ENCODE results near the gene CDH15.
"Not testable (repeated sequence)": the region's sequence is repeated elsewhere in the genome, so short reads cannot be mapped to it uniquely, and the experiment has no call there.

The CDH15 gene

DNA sequence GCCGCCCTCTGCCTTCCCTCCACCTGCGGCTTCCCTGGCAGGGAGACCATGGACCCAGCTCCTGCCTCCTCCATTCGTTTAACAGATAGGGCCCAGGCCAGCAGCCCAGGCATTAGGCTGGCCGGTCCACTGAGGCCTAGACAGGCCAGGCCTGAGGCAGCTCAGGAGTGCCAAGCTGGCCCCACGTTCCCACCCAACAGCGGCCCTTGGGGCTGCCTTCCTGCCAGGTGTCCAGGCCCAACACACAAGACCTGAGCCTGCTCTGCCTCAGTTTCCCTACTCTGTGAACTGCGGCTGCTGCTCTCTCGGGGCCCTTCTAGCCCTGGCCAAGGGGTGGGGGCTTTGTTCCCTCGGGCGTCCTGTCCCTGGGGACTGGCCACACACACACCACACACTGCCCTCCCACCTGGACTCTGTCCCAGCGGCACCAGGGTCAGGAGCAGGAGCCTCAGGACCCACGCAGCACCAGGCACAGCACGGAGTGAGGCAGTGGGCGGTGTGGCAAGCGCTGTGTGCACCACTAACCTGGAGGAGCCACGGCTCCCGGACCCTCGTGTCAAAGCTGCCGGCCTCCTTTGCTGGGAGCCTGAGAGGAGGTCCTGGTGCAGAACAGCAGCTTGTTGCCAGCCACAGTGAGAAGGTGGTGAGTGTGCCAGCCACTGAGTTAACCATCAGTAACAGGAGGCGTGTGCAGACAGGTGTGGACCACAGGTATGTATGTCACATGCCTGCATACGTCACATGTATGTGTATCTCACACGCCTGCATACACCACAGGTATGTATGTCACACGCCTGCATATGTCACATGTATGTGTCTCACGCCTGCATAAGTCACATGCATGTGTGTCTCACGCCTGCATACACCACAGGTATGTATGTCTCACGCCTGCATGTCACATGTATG is 14.6 kb upstream of the CDH15 start:
- DNase-seq, result no peak

DNA sequence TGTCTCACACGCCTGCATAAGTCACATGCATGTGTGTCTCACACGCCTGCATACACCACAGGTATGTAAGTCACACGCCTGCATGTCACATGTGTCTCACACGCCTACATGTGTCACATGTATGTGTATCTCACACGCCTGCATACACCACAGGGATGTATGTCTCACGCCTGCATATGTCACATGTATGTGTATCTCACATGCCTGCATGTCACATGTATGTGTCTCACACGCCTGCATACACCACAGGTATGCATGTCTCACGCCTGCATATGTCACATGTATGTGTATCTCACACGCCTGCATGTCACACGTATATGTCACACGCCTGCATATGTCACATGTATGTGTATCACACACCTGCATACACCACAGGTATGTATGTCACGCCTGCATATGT is 13.8 kb upstream of the CDH15 start:
- DNase-seq, result no peak

- DNase-seq, result peak; percentile 25
Measured at GRCh38 chr16:89159066-89159849, 12.3 kb upstream of the CDH15 start.

GRCh38 chr16:89159850-89160354 is 11.6 kb upstream of the CDH15 start:
- no peak for DNase-seq

DNA sequence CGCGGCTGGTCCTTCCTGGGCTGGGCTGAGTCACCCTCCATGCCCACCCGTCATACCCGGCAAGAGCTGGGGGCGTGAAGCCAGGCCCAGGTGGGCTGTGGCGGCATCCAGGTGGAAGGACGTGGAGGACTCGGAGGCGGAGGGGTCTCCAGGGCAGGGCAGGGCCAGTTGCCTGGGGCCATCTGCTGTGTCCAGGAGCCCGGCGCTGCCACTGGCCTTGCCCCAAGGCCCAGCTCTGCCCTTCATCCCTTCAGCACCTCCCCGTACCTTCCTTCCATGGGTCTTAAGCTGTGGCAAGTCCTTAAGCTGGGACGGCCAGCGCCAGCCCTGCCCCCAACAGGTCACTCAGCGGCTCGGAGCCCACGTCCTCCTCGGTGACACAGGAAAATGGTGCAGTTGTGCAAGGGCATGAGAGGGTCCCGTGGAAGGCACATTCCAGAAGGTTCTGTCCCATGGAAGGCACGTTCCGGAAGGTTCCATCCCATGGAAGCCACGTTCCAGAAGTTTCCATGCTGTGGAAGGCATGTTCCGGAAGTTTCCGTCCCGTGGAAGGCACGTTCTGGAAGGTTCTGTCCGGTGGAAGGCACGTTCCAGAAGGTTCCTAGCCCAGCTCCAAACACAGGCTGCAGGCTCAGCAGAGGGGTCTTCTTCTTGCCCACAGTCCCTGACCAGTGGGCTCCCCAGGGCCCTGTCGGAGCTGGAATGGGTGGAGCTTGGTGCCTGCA is 10.4 kb upstream of the CDH15 start:
- DNase-seq, result no peak

GRCh38 chr16:89161763-89162713 is 9.5 kb upstream of the CDH15 start:
- DNase-seq, result no peak

DNA sequence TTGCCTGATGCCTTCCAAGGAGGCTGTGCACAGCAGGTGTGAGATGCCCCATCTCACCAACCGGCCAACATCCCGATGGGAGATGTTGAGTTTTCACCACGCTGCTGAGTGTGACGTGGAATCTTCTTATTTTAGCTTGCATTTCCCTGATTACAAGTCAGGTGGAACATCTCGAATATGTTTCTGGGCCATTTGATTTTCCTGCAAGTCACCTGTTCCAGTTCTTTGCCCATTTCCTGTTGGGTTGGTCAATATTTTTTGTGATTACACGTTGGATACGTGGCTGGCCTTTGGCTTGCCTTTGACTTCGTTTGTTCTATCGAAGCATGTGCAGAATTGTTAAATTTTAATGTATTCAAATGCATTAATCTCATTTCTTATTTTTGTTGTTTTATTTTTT is 8.3 kb upstream of the CDH15 start:
- no peak for DNase-seq

DNA sequence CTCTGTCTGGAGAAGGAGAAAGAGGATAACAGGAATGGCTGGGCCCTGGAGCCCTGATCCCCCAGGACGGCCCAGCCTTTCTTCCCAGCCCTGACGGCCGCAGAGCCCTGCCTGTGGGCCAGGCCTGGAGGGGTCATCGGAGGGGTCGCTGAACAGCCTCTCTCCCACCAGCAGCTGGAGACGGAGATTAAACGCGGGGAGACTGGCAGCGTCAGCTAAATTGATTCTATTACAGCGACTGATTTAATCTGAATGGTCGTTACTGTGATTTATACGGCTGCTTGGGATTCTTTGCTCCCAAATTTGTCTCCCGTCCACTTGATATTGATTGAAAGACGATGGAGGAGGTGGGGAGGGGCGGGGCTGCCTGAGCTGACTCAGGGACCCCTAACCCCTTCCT is 7.1 kb upstream of the CDH15 start:
- DNase-seq, result no peak

- no peak for DNase-seq
Measured at GRCh38 chr16:89164847-89165680, 6.5 kb upstream of the CDH15 start.

- not testable (repeated sequence) for DNase-seq
Measured at GRCh38 chr16:89165681-89165979, 5.9 kb upstream of the CDH15 start.

GRCh38 chr16:89166696-89167424 is 4.7 kb upstream of the CDH15 start:
- DNase-seq, result no peak

DNA sequence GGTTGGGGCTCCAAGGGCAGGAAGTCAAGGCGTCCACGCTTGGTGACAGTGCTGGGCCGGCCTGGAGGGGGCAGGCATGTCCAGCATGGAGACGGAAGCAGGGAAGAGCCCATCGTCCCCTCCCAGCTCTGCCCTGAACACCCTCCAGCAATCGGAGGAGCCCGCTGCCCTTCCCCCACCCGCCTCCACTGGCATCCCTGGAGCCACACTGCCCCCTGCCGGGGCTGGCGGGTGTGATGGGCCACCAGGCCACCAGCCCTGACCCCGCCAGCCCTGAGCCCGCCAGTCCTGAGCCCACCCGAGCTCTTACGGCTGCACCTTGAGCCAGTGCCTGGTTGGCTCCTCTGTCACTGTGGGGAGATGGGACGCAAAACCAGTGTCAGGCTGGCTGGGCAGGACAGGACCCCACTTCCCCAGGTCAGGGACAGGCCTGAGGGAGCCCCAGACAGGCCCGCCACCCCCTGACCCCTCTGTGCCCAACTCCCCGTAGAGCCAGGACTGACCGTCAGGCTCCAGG is 4.1 kb upstream of the CDH15 start:
- DNase-seq, result peak; percentile 89

DNA sequence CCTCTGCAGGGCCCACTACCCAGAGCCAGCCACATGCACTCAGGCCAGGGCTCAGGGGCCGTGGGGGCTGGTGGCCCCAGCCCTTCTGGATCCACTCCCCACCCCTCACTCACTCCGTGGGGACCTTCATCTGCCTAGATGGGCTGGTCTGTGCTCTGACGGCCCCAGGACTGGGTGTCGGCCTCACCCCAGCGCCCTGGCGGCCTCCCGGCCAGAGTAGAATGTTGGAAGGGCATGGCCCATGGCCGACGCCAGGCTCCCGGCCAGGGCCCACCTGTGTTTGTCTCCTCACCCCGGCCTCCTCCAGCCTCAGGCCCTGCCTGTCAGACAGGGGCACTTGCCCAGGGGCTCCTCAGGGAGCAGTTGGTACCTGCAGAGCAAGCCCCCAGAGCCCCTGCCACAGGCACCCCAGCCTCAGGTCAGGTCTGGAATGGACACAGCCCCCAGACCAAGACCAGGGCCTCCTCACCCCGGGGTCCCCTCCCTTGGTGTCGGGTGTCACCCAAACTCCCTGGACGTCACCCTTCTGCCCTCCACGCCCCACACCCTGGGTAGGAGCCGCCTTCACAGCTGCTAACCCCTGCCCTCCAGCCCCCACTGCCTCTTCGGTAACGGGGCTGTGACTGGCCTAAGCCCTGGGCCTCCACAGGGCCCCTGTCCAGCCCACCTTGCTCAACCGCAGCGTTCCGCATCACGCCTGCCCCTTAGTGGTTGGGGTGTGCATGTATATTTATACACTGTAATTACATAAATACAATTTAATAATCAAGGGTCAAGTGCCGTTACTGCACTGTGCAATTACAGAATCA is 3.0 kb upstream of the CDH15 start:
- DNase-seq, result no peak

GRCh38 chr16:89169778-89170177 is 1.8 kb upstream of the CDH15 start:
- no peak for DNase-seq

- DNase-seq, result peak; percentile 89
Measured at GRCh38 chr16:89170346-89171215, 967 bp upstream of the CDH15 start.

DNA sequence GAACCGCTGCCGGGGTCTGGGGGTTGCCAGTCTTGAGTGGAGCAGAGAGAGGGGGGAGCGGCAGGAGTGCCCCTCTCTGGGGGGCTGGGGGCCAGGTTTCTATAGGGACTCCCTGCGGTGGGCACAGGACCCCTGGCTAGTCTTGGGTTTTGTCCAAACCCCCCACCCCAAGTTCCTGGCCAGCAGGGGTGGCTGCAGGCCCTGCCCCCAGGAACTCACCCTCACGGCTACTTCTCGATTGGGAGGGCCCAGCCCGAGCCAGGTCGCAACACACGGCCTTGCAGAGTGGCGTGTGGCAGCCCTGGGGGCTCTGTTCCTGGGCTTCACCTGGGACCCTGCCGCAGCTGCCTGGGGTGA is 601 bp downstream of the CDH15 start:
- no peak for DNase-seq

GRCh38 chr16:89172528-89173173 is 1.1 kb downstream of the CDH15 start:
- no peak for DNase-seq
